ENCODE data around the gene PAGR1. TPM values are rescaled to one million over a fixed set of nuclear protein-coding genes. Genes with fewer than 3 reads are reported as not detected.

PAGR1 gene
- total and polyA plus RNA-seq, 2 of the 8 experiments (the other 6 are each of a cell fraction or from before 2014, with no cell fraction given): 35.4 to 56.4 TPM

- TF ChIP-seq CEBPB (IDR thresholded peaks at IDR 0.05; ENCODE audit: low read depth, low read length) (no peak), TAF7 (optimal IDR thresholded peaks at IDR 0.05; ENCODE audit: borderline replicate concordance, low read depth, low read length) (peak; percentile 16), SRF (IDR thresholded peaks at IDR 0.05; ENCODE audit: low read depth, low read length) (no peak), SIN3A (conservative IDR thresholded peaks at IDR 0.05 in 1 of 2, IDR thresholded peaks at IDR 0.05 in 1 of 2; ENCODE audit: low read depth in 1 of 2, low read length in 2 of 2) (peak in 1 of 2 experiments; percentile 73; a peak in 2 of 4 replicates), CHD1 (IDR thresholded peaks at IDR 0.05; ENCODE audit: low read depth, low read length) (peak; percentile 83), TCF12 (IDR thresholded peaks at IDR 0.05; ENCODE audit: low read depth, low read length) (0 out of 2 replicates have a peak, but pooled peaks have one; percentile 46), CBX5 (IDR thresholded peaks at IDR 0.05; ENCODE audit: low read depth, low read length) (no peak), RAD21 (IDR thresholded peaks at IDR 0.05 in 1 of 2, conservative IDR thresholded peaks at IDR 0.05 in 1 of 2; ENCODE audit: low read depth in 2 of 2, low read length in 2 of 2) (peak; percentile 60 to 72), SP1 (IDR thresholded peaks at IDR 0.05; ENCODE audit: low read depth, low read length) (peak; percentile 45)
These were observed at the start of gene PAGR1 (continued) for GRCh38 chr16:29815793-29816693.
